ENCODE measurements around the gene SLC1A2.

GRCh38 chr11:35415487-35415886, 3.9 kb downstream of the SLC1A2 start:
- TF ChIP-seq CTCF (IDR thresholded peaks at IDR 0.05; ENCODE audit: extremely low read depth in 1 of 2, insufficient read depth in 1 of 2, low read depth in 1 of 2, low read length in 2 of 2) (no peak), POLR2A (IDR thresholded peaks at IDR 0.05; ENCODE audit: low read depth, low read length) (no peak)

Data from endothelial cell of umbilical vein (primary cell).